Mucosa of rectum (tissue), 2 donors: ENCODE measurements around the gene CAMTA1.
"Not testable (repeated sequence)": the region's sequence is repeated elsewhere in the genome, so short reads cannot be mapped to it uniquely, and the experiment has no call there.

Experiments
- H3K27ac ChIP-seq, 2 donors: one replicate each; pipeline ENCODE4 v1.7.0; 2013; ENCODE audit warnings: inconsistent platforms in 2 of 2, low read depth in 2 of 2, low read length in 2 of 2
- H3K27me3 ChIP-seq, 2 donors: one replicate each; pipeline ENCODE4 v1.7.0; 2013; ENCODE audit warnings: low read length in 2 of 2; ENCODE audit not compliant: control insufficient read depth in 2 of 2, insufficient read depth in 2 of 2
- H3K36me3 ChIP-seq, 2 donors: one replicate each; pipeline ENCODE4 v1.7.0; 2013; ENCODE audit warnings: low read length in 2 of 2; ENCODE audit not compliant: control insufficient read depth in 2 of 2, insufficient read depth in 2 of 2
- H3K4me1 ChIP-seq, 2 donors: one replicate each; pipeline ENCODE4 v1.7.0; 2013; ENCODE audit warnings: low read length in 2 of 2, mild to moderate bottlenecking in 1 of 2; ENCODE audit not compliant: control insufficient read depth in 2 of 2, insufficient read depth in 2 of 2
- H3K4me3 ChIP-seq, 2 donors: one replicate each; pipeline ENCODE4 v1.7.0; 2013; ENCODE audit warnings: low read length in 2 of 2
- H3K9ac ChIP-seq, 2 donors: one replicate each; pipeline ENCODE4 v1.7.0; 2013; ENCODE audit warnings: low read length in 2 of 2, low read depth in 1 of 2, mild to moderate bottlenecking in 1 of 2
- H3K9me3 ChIP-seq, 2 donors: one replicate each; pipeline ENCODE4 v1.7.0; 2013; ENCODE audit warnings: low read length in 2 of 2; ENCODE audit not compliant: control insufficient read depth in 2 of 2
- donor health status: healthy.
- donor health status: Normal muscosa, but diverticular disease.

Gene CAMTA1

GRCh38 chr1:7159116-7159781 lies 374.0 kb downstream of the CAMTA1 start:
- H3K9me3 ChIP-seq = no peaks in the 10 kb centered on the region
- no peak overlapping the region for H3K9ac ChIP-seq
- no peak overlapping the region for H3K4me3 ChIP-seq
- H3K36me3 ChIP-seq = no peaks in the 10 kb centered on the region
- no peaks in the 10 kb centered on the region for H3K4me1 ChIP-seq
- H3K27me3 ChIP-seq = no peaks in the 10 kb centered on the region
- H3K27ac ChIP-seq = no peak overlapping the region

- not testable (repeated sequence) for H3K27me3 ChIP-seq, H3K4me1 ChIP-seq, H3K4me3 ChIP-seq, H3K36me3 ChIP-seq, H3K9ac ChIP-seq, H3K27ac ChIP-seq, H3K9me3 ChIP-seq
Observed at GRCh38 chr1:7168554-7168953, 383.3 kb downstream of the CAMTA1 start.

GRCh38 chr1:7171168-7171567 lies 385.9 kb downstream of the CAMTA1 start:
- no peaks in the 10 kb centered on the region for H3K9me3 ChIP-seq
- no peaks in the 10 kb centered on the region for H3K4me1 ChIP-seq
- no peak overlapping the region for H3K4me3 ChIP-seq
- no peak overlapping the region for H3K9ac ChIP-seq
- no peaks in the 10 kb centered on the region for H3K36me3 ChIP-seq
- H3K27ac ChIP-seq = no peak overlapping the region
- no peaks in the 10 kb centered on the region for H3K27me3 ChIP-seq

- Histone ChIP-seq H3K4me3 (no peak overlapping the region), H3K27me3 (no peaks in the 10 kb centered on the region), H3K9ac (no peak overlapping the region), H3K4me1 (no peaks in the 10 kb centered on the region), H3K9me3 (no peaks in the 10 kb centered on the region), H3K27ac (no peak overlapping the region), H3K36me3 (no peaks in the 10 kb centered on the region)
Observed at GRCh38 chr1:7171574-7171973, 386.3 kb downstream of the CAMTA1 start.

- Histone ChIP-seq H3K4me3 (no peak overlapping the region), H3K9ac (no peak overlapping the region), H3K27me3 (no peaks in the 10 kb centered on the region), H3K36me3 (no peaks in the 10 kb centered on the region), H3K27ac (no peak overlapping the region), H3K4me1 (no peaks in the 10 kb centered on the region), H3K9me3 (no peaks in the 10 kb centered on the region)
Observed at GRCh38 chr1:7172804-7173203, 387.6 kb downstream of the CAMTA1 start.

- Histone ChIP-seq H3K9me3 (peaks cover 0 to 1% of the 10 kb centered on the region in 2 donors), H3K36me3 (no peaks in the 10 kb centered on the region), H3K27ac (no peak overlapping the region), H3K9ac (no peak overlapping the region), H3K27me3 (peaks cover 0 to 2% of the 10 kb centered on the region in 2 donors), H3K4me3 (no peak overlapping the region), H3K4me1 (no peaks in the 10 kb centered on the region)
Observed at GRCh38 chr1:7174561-7174960, 389.3 kb downstream of the CAMTA1 start.

- H3K36me3 ChIP-seq = no peaks in the 10 kb centered on the region
- no peak overlapping the region for H3K9ac ChIP-seq
- no peak overlapping the region for H3K27ac ChIP-seq
- peaks cover 0 to 2% of the 10 kb centered on the region in 2 donors for H3K27me3 ChIP-seq
- H3K4me1 ChIP-seq = no peaks in the 10 kb centered on the region
- H3K4me3 ChIP-seq = no peak overlapping the region
- peaks cover 0 to 3% of the 10 kb centered on the region in 2 donors for H3K9me3 ChIP-seq
Observed at GRCh38 chr1:7174980-7175906, 390.0 kb downstream of the CAMTA1 start.

- H3K27ac ChIP-seq = no peak overlapping the region
- peaks cover 0 to 2% of the 10 kb centered on the region in 2 donors for H3K27me3 ChIP-seq
- H3K9ac ChIP-seq = no peak overlapping the region
- no peak overlapping the region for H3K4me3 ChIP-seq
- H3K36me3 ChIP-seq = no peaks in the 10 kb centered on the region
- H3K9me3 ChIP-seq = peaks cover 3% of the 10 kb centered on the region in 2 donors
- H3K4me1 ChIP-seq = no peaks in the 10 kb centered on the region
Observed at GRCh38 chr1:7177021-7177420, 391.8 kb downstream of the CAMTA1 start.

GRCh38 chr1:7177438-7178146 lies 392.3 kb downstream of the CAMTA1 start:
- Histone ChIP-seq H3K4me3 (no peak overlapping the region), H3K36me3 (no peaks in the 10 kb centered on the region), H3K9ac (no peak overlapping the region), H3K4me1 (no peaks in the 10 kb centered on the region), H3K9me3 (peaks cover 3% of the 10 kb centered on the region in 2 donors), H3K27ac (no peak overlapping the region), H3K27me3 (peaks cover 0 to 2% of the 10 kb centered on the region in 2 donors)

GRCh38 chr1:7178336-7178735 lies 393.1 kb downstream of the CAMTA1 start:
- H3K4me1 ChIP-seq = no peaks in the 10 kb centered on the region
- H3K27me3 ChIP-seq = peaks cover 0 to 2% of the 10 kb centered on the region in 2 donors
- H3K4me3 ChIP-seq = no peak overlapping the region
- H3K27ac ChIP-seq = no peak overlapping the region
- no peak overlapping the region for H3K9ac ChIP-seq
- H3K9me3 ChIP-seq = peaks cover 3% of the 10 kb centered on the region in 2 donors
- no peaks in the 10 kb centered on the region for H3K36me3 ChIP-seq
